ENCODE measurements around the gene ARFGAP1.

Gene ARFGAP1

DNA sequence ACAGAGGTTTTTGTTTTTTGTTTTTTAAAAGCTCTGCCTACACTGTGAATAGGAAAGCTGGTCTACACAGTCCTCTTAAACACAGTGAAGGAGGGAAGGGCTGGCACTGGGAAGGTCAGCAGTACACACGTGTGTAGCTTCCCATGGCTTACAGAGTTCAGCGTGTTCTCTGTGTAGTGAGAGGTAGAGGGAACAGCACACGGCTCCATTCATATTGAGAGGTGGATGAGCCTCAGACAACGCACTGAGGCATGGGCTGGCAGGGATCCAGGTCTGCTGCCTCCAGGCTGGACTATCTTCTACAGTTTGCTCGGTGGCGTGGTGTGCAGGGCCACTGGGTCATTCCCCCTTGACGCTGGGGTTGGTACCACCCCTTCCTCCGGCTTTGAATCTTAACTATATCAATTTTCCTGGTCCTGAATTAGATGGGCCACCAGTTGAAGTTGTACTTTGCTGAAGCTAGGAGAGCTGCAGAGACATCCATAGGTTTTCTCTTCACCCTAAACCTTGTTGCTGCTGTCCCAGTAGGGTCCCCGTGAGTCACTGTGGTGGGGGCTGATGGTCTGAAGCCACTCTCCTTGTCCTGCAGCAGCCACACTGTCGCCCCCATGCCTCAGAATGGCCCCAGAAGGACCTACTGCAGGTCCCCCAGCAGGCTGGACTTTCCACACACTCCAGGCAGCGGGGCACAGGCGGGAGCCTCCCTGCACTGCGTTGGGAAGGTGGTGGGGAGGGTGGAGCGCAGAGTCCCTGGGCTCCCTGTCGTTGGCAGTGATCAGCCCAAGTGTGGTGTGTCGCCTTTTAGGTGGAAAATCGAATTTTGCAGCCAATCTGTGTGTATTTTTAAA lies 2.0 kb downstream of the ARFGAP1 start:
- TF ChIP-seq, protein P1, sequence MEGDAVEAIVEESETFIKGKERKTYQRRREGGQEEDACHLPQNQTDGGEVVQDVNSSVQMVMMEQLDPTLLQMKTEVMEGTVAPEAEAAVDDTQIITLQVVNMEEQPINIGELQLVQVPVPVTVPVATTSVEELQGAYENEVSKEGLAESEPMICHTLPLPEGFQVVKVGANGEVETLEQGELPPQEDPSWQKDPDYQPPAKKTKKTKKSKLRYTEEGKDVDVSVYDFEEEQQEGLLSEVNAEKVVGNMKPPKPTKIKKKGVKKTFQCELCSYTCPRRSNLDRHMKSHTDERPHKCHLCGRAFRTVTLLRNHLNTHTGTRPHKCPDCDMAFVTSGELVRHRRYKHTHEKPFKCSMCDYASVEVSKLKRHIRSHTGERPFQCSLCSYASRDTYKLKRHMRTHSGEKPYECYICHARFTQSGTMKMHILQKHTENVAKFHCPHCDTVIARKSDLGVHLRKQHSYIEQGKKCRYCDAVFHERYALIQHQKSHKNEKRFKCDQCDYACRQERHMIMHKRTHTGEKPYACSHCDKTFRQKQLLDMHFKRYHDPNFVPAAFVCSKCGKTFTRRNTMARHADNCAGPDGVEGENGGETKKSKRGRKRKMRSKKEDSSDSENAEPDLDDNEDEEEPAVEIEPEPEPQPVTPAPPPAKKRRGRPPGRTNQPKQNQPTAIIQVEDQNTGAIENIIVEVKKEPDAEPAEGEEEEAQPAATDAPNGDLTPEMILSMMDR (IDR thresholded peaks at IDR 0.05; ENCODE audit: low read depth, low read length), result no peak
- Histone ChIP-seq H3K27me3 (ENCODE audit: insufficient read depth, low read depth, severe bottlenecking) (no peaks in the 10 kb centered on the region), H3K4me3 (ENCODE audit: low read depth, low read length) (no peak overlapping the region), H3K27ac (no peak overlapping the region), H3K9me3 (ENCODE audit: severe bottlenecking) (no peaks in the 10 kb centered on the region), H3K36me3 (peaks cover 36% of the 10 kb centered on the region)
- no peak for DNase-seq

- H3K36me3 ChIP-seq, result peaks cover 46% of the 10 kb centered on the region
- no peaks in the 10 kb centered on the region for H3K9me3 ChIP-seq (ENCODE audit: severe bottlenecking)
- H3K27ac ChIP-seq, result no peak overlapping the region
- TF ChIP-seq, protein P1 (IDR thresholded peaks at IDR 0.05; ENCODE audit: low read depth, low read length), result no peak
- H3K4me3 ChIP-seq (ENCODE audit: low read depth, low read length), result no peak overlapping the region
- no peaks in the 10 kb centered on the region for H3K27me3 ChIP-seq (ENCODE audit: insufficient read depth, low read depth, severe bottlenecking)
- no peak for DNase-seq
These were observed 3.2 kb downstream of the ARFGAP1 start for GRCh38 chr20:63275825-63276224.

DNA sequence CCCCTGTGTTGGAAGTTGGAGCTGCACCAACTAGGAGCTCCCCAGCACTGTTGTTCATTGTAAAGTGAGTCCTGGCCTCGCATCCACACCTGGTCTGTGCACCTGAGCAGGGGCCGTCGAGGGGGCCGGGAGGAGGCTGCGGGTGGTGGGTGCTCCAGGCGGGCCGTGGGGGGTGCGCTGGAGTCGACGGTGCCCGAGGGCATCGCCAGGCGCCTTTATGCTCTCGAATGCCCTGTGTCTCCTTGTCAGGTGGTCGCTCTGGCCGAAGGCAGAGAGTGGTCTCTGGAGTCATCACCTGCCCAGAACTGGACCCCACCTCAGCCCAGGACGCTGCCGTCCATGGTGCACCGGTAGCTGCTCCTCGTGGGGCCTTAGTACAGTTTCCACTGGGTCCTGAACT lies 4.3 kb downstream of the ARFGAP1 start:
- no peak overlapping the region for H3K4me3 ChIP-seq (ENCODE audit: low read depth, low read length)
- DNase-seq, result no peak
- peaks cover 54% of the 10 kb centered on the region for H3K36me3 ChIP-seq
- H3K27me3 ChIP-seq (ENCODE audit: insufficient read depth, low read depth, severe bottlenecking), result no peaks in the 10 kb centered on the region
- TF ChIP-seq, protein P1 (IDR thresholded peaks at IDR 0.05; ENCODE audit: low read depth, low read length), result no peak
- H3K27ac ChIP-seq, result no peak overlapping the region
- no peaks in the 10 kb centered on the region for H3K9me3 ChIP-seq (ENCODE audit: severe bottlenecking)

GRCh38 chr20:63277466-63278272 lies 5.1 kb downstream of the ARFGAP1 start:
- H3K27ac ChIP-seq, result no peak overlapping the region
- TF ChIP-seq, protein P1 (IDR thresholded peaks at IDR 0.05; ENCODE audit: low read depth, low read length), result no peak
- no peak for DNase-seq
- no peaks in the 10 kb centered on the region for H3K9me3 ChIP-seq (ENCODE audit: severe bottlenecking)
- H3K27me3 ChIP-seq (ENCODE audit: insufficient read depth, low read depth, severe bottlenecking), result no peaks in the 10 kb centered on the region
- H3K36me3 ChIP-seq, result peaks cover 54% of the 10 kb centered on the region
- H3K4me3 ChIP-seq (ENCODE audit: low read depth, low read length), result no peak overlapping the region

GRCh38 chr20:63278661-63279060 lies 6.0 kb downstream of the ARFGAP1 start:
- Histone ChIP-seq H3K27ac (no peak overlapping the region), H3K36me3 (peaks cover 60% of the 10 kb centered on the region), H3K9me3 (ENCODE audit: severe bottlenecking) (no peaks in the 10 kb centered on the region), H3K27me3 (ENCODE audit: insufficient read depth, low read depth, severe bottlenecking) (no peaks in the 10 kb centered on the region), H3K4me3 (ENCODE audit: low read depth, low read length) (no peak overlapping the region)
- TF ChIP-seq, protein P1 (IDR thresholded peaks at IDR 0.05; ENCODE audit: low read depth, low read length), result 0 out of 2 replicates have a peak, but pooled peaks have one; percentile 18
- DNase-seq, result no peak

Measured in WERI-Rb-1 (cell line).